Body of pancreas (tissue), 4 donors: ENCODE measurements around the gene GRAP2.
"Not testable (repeated sequence)": the region's sequence is repeated elsewhere in the genome, so short reads cannot be mapped to it uniquely, and the experiment has no call there.

Experiments
- CTCF ChIP-seq, 7 experiments: fragments of 450-650 bp in 4 of 7; fragments of 200-600 bp in 3 of 7; sonication (generic) in 3 of 7; IDR thresholded peaks; one replicate each; pipeline ENCODE4 v1.5.1; 2016 to 2019; ENCODE audit warnings: antibody characterized with exemption in 7 of 7
- POLR2A ChIP-seq, 3 donors: fragments of 450-650 bp; IDR thresholded peaks; one replicate each; pipeline ENCODE4 v1.6.1; 2016; ENCODE audit warnings: antibody characterized with exemption in 3 of 3, mild to moderate bottlenecking in 2 of 3

DNA sequence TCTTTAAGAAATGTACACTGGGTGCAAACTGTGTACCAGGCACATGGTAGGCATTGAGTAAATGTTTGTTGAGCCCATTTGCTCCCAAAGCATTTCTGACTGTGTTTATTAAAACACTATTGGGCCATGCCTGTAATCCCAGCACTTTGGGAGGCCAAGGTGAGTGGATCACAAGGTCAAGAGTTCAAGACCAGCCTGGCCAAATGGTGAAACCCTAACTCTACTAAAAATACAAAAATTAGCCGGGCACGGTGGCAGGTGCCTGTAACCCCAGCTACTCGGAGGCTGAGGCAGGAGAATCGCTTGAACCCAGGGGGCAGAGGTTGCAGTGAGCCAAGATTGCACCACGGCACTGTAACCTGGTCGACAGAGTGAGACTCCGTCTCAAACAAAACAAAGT is 92.0 kb downstream of the GRAP2 start:
- TF ChIP-seq CTCF, POLR2A (IDR thresholded peaks at IDR 0.05): not testable (repeated sequence)
